ENCODE data around the gene FRMD5.
A peak's percentile ranks its signal among the peaks of the same experiment; 100 is the strongest.

Gene FRMD5

GRCh38 chr15:43923553-43923952 lies 271.5 kb downstream of the FRMD5 start:
- no peak for DNase-seq (ENCODE audit: low read depth)

DNA sequence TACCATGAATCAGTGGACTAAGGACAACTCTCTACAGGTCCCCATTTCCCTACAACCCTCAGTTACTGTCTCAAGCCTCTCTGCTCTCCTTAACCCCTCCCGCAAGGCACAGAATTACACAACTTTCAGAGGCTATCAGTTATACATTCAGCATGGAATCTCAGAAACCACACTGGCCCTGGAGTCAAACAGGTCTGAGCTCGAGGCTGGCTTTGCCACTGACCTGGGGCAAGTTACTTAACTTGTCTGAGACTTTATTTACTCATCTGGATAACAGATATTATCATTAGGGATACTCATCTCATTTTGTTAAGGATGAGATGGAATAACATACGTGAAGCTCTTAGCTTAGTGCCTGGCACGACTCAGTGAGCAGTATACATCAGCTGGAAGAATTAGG lies 273.1 kb downstream of the FRMD5 start:
- no peak for DNase-seq (ENCODE audit: low read depth)

- DNase-seq (ENCODE audit: low read depth) = no peak
Observed at GRCh38 chr15:43920815-43921214, 274.3 kb downstream of the FRMD5 start.

- no peak for DNase-seq (ENCODE audit: low read depth)
Observed at GRCh38 chr15:43920254-43920600, 274.8 kb downstream of the FRMD5 start.

DNA sequence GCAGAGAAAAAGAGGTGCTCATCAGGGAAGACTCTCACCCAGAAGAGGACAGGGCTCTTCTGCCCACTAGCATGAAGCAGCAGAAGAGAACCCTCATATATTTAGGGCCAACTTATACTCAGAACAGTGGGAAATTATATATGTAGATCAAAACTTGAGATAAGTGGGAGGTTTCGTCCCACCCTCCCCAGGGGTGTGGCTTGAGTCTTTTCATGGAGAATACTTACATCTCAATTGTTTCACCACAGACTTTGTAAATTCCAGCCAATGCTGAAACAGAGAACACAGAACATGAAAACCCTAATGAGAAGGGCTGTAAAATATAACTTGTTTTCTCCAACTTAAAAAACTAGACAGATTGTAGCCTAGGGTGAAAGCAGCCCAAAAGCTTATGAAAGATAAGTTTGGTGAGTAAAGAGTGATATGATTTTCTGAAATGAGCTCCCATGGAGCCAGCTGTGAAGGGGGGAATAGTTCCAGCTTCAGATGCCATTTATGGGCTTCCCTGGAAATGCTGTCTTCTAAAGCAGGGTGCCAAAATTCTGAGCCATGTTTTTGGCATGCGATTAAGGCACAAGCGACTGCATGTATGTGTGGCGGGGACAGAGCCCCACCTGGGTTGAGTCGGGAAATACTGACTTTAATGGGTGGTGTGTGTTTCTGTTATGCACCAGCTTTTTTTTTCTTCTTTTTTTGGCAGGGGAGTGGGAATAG lies 275.4 kb downstream of the FRMD5 start:
- DNase-seq (ENCODE audit: low read depth) = no peak

GRCh38 chr15:43918717-43919116 lies 276.4 kb downstream of the FRMD5 start:
- DNase-seq (ENCODE audit: low read depth) = no peak

DNA sequence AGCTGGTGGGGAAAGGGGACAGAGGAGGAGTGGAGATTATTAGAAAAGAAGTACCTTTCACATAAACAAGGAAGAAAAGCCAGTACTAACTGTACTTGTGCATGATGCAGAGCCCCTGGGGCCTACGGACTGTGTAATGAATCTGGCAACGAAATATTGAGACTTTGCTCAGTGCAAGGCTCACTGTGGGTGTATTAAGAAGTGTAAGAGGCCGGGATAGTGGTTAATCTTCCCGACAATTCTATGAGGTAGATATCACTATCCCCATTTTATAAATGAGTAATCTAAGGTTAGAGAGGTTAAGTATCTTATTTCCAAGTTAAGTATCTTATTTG lies 278.8 kb downstream of the FRMD5 start:
- no peak for DNase-seq (ENCODE audit: low read depth)

DNA sequence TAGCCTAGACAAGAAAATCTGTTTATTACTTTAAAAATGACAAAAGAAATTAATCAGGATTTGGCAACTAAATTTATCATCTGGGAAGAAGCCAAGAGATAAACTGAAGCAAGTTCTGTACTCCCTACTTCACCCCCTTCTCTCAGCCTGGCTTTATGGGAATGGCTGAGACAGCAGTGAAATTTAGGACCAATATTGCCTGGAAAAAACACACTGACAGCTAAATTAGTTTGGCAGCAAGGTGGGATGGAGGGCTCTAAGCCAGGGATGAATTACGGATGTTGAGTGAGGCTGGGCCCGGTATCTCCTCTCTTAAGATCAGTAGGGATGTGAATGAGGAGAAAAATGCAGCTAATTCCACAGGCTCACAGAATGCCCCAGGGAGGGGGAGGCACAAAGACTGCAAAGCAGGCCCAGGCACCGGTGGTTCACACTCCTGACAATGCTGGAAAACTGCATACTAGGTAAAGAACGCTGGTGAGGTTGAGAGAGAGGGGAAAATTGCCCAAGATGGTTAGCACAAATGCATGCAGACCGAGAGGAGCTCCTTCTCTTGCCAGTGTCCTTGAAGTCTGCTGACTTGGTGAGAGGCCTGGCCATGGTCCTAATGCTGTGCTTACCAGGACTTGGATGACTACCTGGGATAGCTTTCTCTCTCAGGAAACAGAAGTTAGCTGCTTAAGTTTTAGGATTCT lies 279.3 kb downstream of the FRMD5 start:
- DNase-seq (ENCODE audit: low read depth) = no peak

- DNase-seq (ENCODE audit: low read depth) = no peak
Observed at GRCh38 chr15:43913941-43914340, 281.1 kb downstream of the FRMD5 start.

- DNase-seq (ENCODE audit: low read depth) = peak; percentile 96
Observed at GRCh38 chr15:43913026-43913780, 281.9 kb downstream of the FRMD5 start.

DNA sequence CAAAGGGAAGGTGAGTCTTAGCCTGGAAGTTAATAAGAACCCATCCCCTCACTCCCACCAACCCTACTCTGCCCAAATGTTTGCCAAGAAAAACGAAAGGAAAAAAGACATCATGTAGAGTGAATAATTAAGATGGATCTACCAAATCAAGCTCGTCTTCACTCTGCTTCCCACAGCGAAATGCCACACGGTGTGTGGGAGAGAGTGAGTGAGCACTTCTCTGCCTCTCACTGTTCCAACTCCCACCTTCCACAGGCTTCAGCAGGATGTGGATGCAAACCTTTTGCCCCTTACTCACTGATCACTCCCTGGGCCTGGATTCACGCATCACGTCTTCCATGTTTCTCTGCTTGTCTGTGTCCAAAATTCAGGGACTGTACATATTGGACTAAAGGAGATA lies 282.9 kb downstream of the FRMD5 start:
- DNase-seq (ENCODE audit: low read depth) = no peak

- DNase-seq (ENCODE audit: low read depth) = peak; percentile 96
Observed at GRCh38 chr15:43911235-43911781, 283.8 kb downstream of the FRMD5 start.

- DNase-seq (ENCODE audit: low read depth) = no peak
Observed at GRCh38 chr15:43908516-43909050, 286.5 kb downstream of the FRMD5 start.

DNA sequence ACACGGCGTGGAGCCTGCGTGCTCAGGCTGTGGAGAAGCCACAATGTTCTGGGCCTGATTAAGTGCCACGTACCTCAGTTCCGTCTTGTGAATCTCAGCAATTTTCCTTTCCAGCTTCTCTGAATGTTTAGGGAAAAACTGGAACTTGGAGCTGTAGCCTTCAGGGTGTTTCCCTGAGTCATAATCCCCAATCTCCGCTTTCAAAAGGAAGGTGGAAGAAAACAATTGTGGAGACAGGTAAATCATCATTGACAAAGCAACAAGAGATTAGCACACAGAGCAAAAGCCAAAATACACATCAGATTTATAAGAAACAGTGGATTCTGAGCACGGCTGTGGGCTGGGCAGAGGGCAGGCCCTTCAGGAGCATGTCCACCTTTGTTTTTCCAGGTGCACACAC lies 289.3 kb downstream of the FRMD5 start:
- DNase-seq (ENCODE audit: low read depth) = no peak

DNA sequence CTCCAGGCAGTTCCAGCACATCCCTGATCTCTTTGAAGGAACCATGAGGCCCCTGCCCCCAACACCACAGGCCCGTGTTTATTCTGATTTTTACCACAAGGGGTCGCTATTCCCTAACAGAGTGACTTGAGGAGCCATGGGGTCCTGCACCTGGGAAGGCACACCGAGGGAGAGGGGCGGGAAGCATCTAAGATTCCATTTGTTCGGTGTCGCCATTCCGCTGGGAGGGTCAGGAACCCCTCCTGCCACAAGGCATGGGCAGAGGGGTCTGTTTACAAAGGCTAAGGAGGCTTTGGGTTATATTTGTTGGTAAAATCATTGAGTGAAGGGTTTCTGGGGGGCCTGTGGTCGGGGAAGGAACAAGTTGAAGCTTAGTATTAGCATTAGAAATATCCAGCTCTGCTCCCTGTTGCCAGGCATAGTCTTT lies 291.2 kb downstream of the FRMD5 start:
- no peak for DNase-seq (ENCODE audit: low read depth)

DNA sequence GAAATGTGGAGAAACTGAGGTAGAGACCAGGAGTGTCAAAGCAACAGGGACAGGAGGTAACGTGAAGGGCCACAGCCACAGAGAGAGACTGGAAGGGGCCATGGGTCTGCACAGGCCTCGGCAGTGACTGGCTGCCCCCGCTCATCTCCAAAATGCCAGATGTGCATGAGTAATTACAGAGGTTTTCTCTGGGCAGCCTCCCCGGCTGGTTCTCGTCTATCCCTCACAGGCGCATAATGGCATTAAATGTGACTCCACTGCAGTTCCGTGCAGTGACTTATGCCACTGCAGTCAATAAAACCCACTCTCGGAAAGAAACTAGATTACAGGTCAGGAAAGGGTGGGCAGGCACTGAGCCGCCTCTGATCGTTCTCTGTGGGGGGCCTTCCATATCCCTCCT lies 293.6 kb downstream of the FRMD5 start:
- DNase-seq (ENCODE audit: low read depth) = no peak

GRCh38 chr15:43900996-43901395 lies 294.1 kb downstream of the FRMD5 start:
- no peak for DNase-seq (ENCODE audit: low read depth)

GRCh38 chr15:43899928-43900327 lies 295.1 kb downstream of the FRMD5 start:
- no peak for DNase-seq (ENCODE audit: low read depth)

DNA sequence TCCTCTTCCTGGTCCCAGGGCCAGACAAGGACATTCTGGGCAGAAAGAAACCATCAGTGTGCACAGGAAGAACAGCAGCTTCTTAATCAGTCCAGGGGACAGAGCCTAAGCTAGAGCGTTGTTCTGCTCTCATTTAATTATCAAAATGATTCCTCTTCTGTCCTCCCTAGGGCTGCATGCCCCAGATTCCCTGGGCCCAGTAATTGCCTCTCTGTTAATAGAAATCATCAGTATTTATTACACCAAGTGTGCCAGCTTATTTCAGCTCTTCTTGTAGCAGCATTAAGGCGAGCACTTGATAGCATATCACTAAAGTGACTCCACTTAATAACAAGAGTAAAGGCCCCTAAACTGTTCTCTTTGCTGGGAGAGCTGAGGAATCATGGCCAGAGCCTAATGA lies 296.2 kb downstream of the FRMD5 start:
- DNase-seq (ENCODE audit: low read depth) = no peak

DNA sequence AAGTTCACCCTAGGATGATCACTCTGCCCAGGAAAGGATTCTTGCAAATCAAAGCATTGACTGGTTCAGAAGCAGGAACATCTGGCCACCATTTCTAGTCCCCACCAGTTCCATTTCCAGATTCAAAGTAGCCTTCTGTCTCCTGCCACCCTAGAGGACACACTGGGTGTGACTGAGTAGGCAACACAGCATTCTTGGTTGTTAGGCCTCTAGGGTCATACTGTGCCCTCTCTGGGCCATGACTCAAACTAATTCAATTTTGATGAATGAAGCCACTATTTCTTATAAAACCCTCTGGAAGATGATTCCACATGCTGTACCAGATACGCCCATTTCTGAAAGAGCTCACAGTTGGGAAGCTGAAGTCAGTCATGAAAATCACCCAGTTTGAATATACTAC lies 298.5 kb downstream of the FRMD5 start:
- no peak for DNase-seq (ENCODE audit: low read depth)

GRCh38 chr15:43895586-43895985 lies 299.5 kb downstream of the FRMD5 start:
- no peak for DNase-seq (ENCODE audit: low read depth)

DNA sequence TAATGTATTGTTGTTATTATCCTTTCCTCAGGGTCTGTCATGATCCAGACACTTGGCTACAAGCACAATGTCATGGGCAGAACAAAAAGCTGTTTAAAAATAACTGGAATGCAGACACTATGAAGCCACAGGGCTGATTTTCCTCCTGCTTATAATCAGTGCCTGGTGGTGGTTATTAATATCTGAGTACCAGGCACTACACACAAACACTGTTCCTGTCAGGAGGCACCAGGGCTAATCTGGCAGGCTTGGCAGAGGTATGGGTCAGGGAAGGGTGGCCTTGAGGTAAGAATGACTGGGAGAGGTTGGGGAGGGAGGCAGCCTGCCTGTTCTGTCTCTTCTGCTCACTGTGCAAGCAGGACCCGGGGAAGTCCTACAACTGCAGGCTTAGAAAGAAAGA lies 301.1 kb downstream of the FRMD5 start:
- no peak for DNase-seq (ENCODE audit: low read depth)

DNA sequence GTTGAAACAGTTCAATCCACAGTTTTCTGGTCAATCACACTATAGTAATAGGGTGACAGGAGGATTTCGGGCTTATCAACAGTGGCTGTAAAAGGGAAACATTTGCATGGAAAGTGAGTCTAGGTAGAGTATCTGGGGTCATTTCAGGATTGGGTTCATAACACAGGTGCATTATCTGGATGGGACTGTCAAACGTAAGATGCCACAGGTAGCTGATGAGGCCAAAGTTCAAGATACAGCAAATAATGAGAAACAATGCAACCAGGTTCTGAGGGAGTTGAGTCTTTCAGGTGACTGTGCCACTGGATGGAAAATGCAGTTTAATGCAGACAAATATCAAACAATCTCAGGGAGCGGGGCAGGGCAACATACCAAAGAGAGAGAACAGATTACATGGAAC lies 306.0 kb downstream of the FRMD5 start:
- no peak for DNase-seq (ENCODE audit: low read depth)
